GM12864 (cell line): ENCODE results near the gene WWOX.
"Not testable (repeated sequence)": the region's sequence is repeated elsewhere in the genome, so short reads cannot be mapped to it uniquely, and the experiment has no call there.

Experiments
- DNase-seq: peaks from one replicate; pipeline ENCODE4 v3.0.0-alpha.2; 2011; ENCODE audit warnings: low read depth
- H3K4me3 ChIP-seq: 2 replicates; pipeline ENCODE4 v1.5.1; 2011; ENCODE audit warnings: mild to moderate bottlenecking, low read depth, low read length, control low read depth
- CTCF ChIP-seq: IDR thresholded peaks from 2 replicates; pipeline ENCODE4 v1.5.1; 2011; ENCODE audit warnings: low read depth, mild to moderate bottlenecking, moderate library complexity, low read length, control low read depth, inconsistent platforms; ENCODE audit errors: missing control alignments

The WWOX gene

GRCh38 chr16:78507576-78507975 is 408.1 kb downstream of the WWOX start:
- DNase-seq: no peak
- H3K4me3 ChIP-seq: no peak overlapping the region
- no peak for TF ChIP-seq CTCF

- no peak overlapping the region for H3K4me3 ChIP-seq
- no peak for DNase-seq
- TF ChIP-seq CTCF: no peak
Observed at GRCh38 chr16:78509965-78510364, 410.5 kb downstream of the WWOX start.

- TF ChIP-seq CTCF: no peak
- no peak overlapping the region for H3K4me3 ChIP-seq
- DNase-seq: no peak
Observed at GRCh38 chr16:78510496-78510895, 411.0 kb downstream of the WWOX start.

GRCh38 chr16:78513838-78514237 is 414.4 kb downstream of the WWOX start:
- no peak for DNase-seq
- H3K4me3 ChIP-seq: no peak overlapping the region
- no peak for TF ChIP-seq CTCF

- H3K4me3 ChIP-seq, DNase-seq: not testable (repeated sequence)
Observed at GRCh38 chr16:78514888-78515287, 415.4 kb downstream of the WWOX start.

- DNase-seq: no peak
- no peak overlapping the region for H3K4me3 ChIP-seq
- TF ChIP-seq CTCF: no peak
Observed at GRCh38 chr16:78515421-78515820, 416.0 kb downstream of the WWOX start.

GRCh38 chr16:78516006-78516736 is 416.7 kb downstream of the WWOX start:
- H3K4me3 ChIP-seq: no peak overlapping the region
- no peak for TF ChIP-seq CTCF
- no peak for DNase-seq

GRCh38 chr16:78519896-78520295 is 420.4 kb downstream of the WWOX start:
- TF ChIP-seq CTCF: no peak
- no peak overlapping the region for H3K4me3 ChIP-seq

More at GRCh38 chr16:78519896-78520295, 420.4 kb downstream of the WWOX start:
- DNase-seq: no peak
